ENCODE results near the gene MAN1C1. TPM values are rescaled to one million over a fixed set of nuclear protein-coding genes. Genes with fewer than 3 reads are reported as not detected.
A peak's percentile ranks its signal among the peaks of the same experiment; 100 is the strongest.

Gene MAN1C1
- total and polyA plus RNA-seq, 2 donors (not counting 3 experiments of a cell fraction or from before 2014, with no cell fraction given) = 1.5 to 4.0 TPM

DNA sequence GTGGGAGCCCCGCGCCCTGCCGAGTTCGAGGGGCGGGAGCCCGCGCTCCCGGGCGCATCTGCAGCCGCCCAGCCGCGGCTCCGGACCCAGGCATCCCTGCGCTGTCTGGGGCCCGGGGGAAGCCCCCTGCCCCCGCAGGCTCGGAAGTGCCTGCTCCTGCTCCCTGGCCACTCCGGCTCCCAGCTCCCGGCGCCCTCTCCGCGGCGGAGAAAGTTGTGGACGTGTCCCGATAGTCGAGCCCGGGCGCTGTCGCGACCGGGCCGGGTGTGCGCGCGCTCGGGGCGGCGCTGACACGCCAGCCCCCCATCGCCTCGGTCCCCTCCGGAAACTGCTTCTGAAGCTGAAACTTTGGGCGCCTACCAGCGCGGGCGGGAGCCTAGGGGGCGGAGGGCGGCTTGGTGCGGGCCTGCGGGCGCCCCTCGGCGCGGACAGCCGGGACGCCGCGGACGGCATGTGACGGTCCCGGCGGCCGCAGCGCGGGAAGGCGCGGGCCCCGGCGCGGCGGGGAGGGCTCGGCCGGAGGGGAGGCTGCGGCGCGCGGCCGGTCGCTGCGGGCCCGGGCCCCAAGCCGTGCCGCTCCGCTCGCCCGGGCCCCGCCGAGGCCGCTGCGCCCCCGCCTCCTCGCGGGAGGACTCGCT, 515 bp downstream of the MAN1C1 start:
- Histone ChIP-seq H3K79me2 (ENCODE audit: control insufficient read depth, insufficient read depth, low read length) (no peaks in the 10 kb centered on the region), H3K9me3 (replicated peaks; ENCODE audit: control insufficient read depth, insufficient read depth, low read length) (no peaks in the 10 kb centered on the region), H3K36me3 (ENCODE audit: control insufficient read depth in 2 of 2, extremely low read depth in 1 of 2, insufficient read depth in 2 of 2, low read length in 2 of 2) (no peaks in the 10 kb centered on the region), H4K20me1 (replicated peaks; ENCODE audit: control insufficient read depth, extremely low read depth, insufficient read depth, low read length) (no peaks in the 10 kb centered on the region), H3K4me1 (ENCODE audit: control insufficient read depth, extremely low read depth, insufficient read depth, low read length) (peaks cover 7% of the 10 kb centered on the region), H3K9ac (replicated peaks; ENCODE audit: extremely low read depth, insufficient read depth, low read length) (no peak overlapping the region), H3K4me3 (replicated peaks in 1 of 3; ENCODE audit: insufficient read depth in 1 of 3, low read depth in 1 of 3, low read length in 3 of 3) (peak overlapping the region; percentile 37 to 57 (median 39)), H3K27ac (ENCODE audit: insufficient read depth, low read depth, low read length) (no peak overlapping the region), H3K27me3 (ENCODE audit: control insufficient read depth in 2 of 2, insufficient read depth in 2 of 2, low read length in 2 of 2) (peaks cover 47 to 55% of the 10 kb centered on the region in 2 experiments), H3K9me1 (replicated peaks; ENCODE audit: control insufficient read depth, extremely low read depth, insufficient read depth, low read length) (no peaks in the 10 kb centered on the region), H3K4me2 (ENCODE audit: insufficient read depth, low read length) (peak overlapping the region; percentile 52), H2AFZ (ENCODE audit: low read depth, low read length) (peak overlapping the region; percentile 70)
- dilution Hi-C loops (cut with MboI; ENCODE audit: extremely low pct_ligation_motif_present, low sequenced_read_pairs) = no loop called here
- TF ChIP-seq, protein P1, sequence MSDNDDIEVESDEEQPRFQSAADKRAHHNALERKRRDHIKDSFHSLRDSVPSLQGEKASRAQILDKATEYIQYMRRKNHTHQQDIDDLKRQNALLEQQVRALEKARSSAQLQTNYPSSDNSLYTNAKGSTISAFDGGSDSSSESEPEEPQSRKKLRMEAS (IDR thresholded peaks at IDR 0.05; ENCODE audit: insufficient read depth, insufficient read length) = no peak
- TF ChIP-seq MYC (IDR thresholded peaks at IDR 0.05; ENCODE audit: low read depth, low read length) = no peak
- no peak for TF ChIP-seq POLR2A (IDR thresholded peaks at IDR 0.05; ENCODE audit: low read depth, low read length)
- no peak for TF ChIP-seq JUN (IDR thresholded peaks at IDR 0.05; ENCODE audit: borderline replicate concordance, insufficient read depth, insufficient read length, low read depth)
- TF ChIP-seq POLR2AphosphoS5 (IDR thresholded peaks at IDR 0.05; ENCODE audit: insufficient read depth, low read depth, low read length) = no peak
- TF ChIP-seq, protein P2, sequence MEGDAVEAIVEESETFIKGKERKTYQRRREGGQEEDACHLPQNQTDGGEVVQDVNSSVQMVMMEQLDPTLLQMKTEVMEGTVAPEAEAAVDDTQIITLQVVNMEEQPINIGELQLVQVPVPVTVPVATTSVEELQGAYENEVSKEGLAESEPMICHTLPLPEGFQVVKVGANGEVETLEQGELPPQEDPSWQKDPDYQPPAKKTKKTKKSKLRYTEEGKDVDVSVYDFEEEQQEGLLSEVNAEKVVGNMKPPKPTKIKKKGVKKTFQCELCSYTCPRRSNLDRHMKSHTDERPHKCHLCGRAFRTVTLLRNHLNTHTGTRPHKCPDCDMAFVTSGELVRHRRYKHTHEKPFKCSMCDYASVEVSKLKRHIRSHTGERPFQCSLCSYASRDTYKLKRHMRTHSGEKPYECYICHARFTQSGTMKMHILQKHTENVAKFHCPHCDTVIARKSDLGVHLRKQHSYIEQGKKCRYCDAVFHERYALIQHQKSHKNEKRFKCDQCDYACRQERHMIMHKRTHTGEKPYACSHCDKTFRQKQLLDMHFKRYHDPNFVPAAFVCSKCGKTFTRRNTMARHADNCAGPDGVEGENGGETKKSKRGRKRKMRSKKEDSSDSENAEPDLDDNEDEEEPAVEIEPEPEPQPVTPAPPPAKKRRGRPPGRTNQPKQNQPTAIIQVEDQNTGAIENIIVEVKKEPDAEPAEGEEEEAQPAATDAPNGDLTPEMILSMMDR (IDR thresholded peaks at IDR 0.05; ENCODE audit: extremely low read depth in 1 of 2, insufficient read depth in 1 of 2, low read depth in 1 of 2, low read length in 2 of 2) = no peak
- intact Hi-C loops (cut with micrococcal nuclease) = loop anchor here (1.0 to 2.0 kb wide), 2 partner anchors 74 to 181 kb away; partner anchors contain the start of gene LDLRAP1
- POLR2A ChIA-PET = no interaction called here
- FAIRE-seq (no peak), DNase-seq (ENCODE audit: low read depth, low spot score) (no peak)
- CTCF ChIA-PET = interaction anchor here (1.3 to 2.0 kb wide), 2 partner anchors 98 to 193 kb away, joined by 3 to 7 read pairs; no protein-coding TSS in a partner anchor
- BruUV-seq (replicated peaks) = no TSS peak

Measured in endothelial cell of umbilical vein (primary cell).